K562 (cell line): ENCODE data around the gene YTHDF1.

Experiments
- HDAC3 ChIP-seq: fragments of 450-650 bp; IDR thresholded peaks from 2 replicates; pipeline ENCODE4 v1.6.1; 2018; ENCODE audit warnings: borderline replicate concordance, mild to moderate bottlenecking, moderate library complexity; ENCODE audit not compliant: partially characterized antibody
- ZFP30 ChIP-seq: fragments of 250-450 bp; sonication (Bioruptor Pico); IDR thresholded peaks from 2 replicates; pipeline ENCODE4 v1.8.0; 2022; ENCODE audit warnings: moderate library complexity, mild to moderate bottlenecking, inconsistent platforms, borderline replicate concordance

- TF ChIP-seq ZFP30 (CRISPR knock-in tag) = no peak
- TF ChIP-seq HDAC3 = no peak
Observed at GRCh38 chr20:63230800-63231268, 14.9 kb upstream of the YTHDF1 start.
